DND-41 (cell line): Measurements from ENCODE around the gene KCNMA1.

Source experiments
- ATAC-seq: fragments of 200-7000 bp; cut with Tn5 transposase; 3 replicates; pipeline ENCODE4 v1.9.1; 2021; ENCODE audit warnings: low read depth; ENCODE audit not compliant: insufficient read depth
- DNase-seq: peaks from one replicate; pipeline ENCODE4 v3.0.0-alpha.2; 2020
- H2AFZ ChIP-seq: 2 replicates; pipeline ENCODE4 v1.6.0; 2012; ENCODE audit warnings: low read depth, low read length
- H3K27ac ChIP-seq: 2 replicates; pipeline ENCODE4 v1.5.1; 2012; ENCODE audit warnings: low read length, inconsistent platforms
- H3K27me3 ChIP-seq: fragments of 200-600 bp; sonication (generic); 2 replicates; pipeline ENCODE4 v1.6.0; 2012; ENCODE audit warnings: low read length, mild to moderate bottlenecking, inconsistent platforms; ENCODE audit not compliant: insufficient read depth, poor library complexity
- H3K36me3 ChIP-seq: 2 replicates; pipeline ENCODE4 v1.5.1; 2012; ENCODE audit warnings: low read length, inconsistent platforms; ENCODE audit not compliant: insufficient read depth
- H3K4me1 ChIP-seq: 2 replicates; pipeline ENCODE4 v1.5.1; 2012; ENCODE audit warnings: mild to moderate bottlenecking, low read length; ENCODE audit not compliant: insufficient read depth
- H3K4me2 ChIP-seq: 2 replicates; pipeline ENCODE4 v1.6.0; 2012; ENCODE audit warnings: mild to moderate bottlenecking, moderate library complexity, low read length, inconsistent platforms; ENCODE audit not compliant: insufficient read depth
- H3K4me3 ChIP-seq, 2 experiments: fragments of 200-600 bp in 1 of 2; shearing (Covaris generic) in 1 of 2; 2 replicates each; pipeline ENCODE4 v1.5.1; 2012 to 2016; ENCODE audit warnings: inconsistent platforms in 2 of 2, low read length in 2 of 2, mild to moderate bottlenecking in 2 of 2, low read depth in 1 of 2, moderate library complexity in 1 of 2
- H3K79me2 ChIP-seq: 2 replicates; pipeline ENCODE4 v1.6.0; 2012; ENCODE audit warnings: low read length, inconsistent platforms; ENCODE audit not compliant: insufficient read depth
- H3K9ac ChIP-seq: 2 replicates; pipeline ENCODE4 v1.6.0; 2012; ENCODE audit warnings: low read depth, mild to moderate bottlenecking, inconsistent platforms, low read length, moderate library complexity
- H3K9me3 ChIP-seq: 2 replicates; pipeline ENCODE4 v1.5.1; 2012; ENCODE audit warnings: low read length, moderate library complexity, mild to moderate bottlenecking, inconsistent platforms; ENCODE audit not compliant: insufficient read depth, severe bottlenecking
- H4K20me1 ChIP-seq: 2 replicates; pipeline ENCODE4 v1.6.0; 2012; ENCODE audit warnings: low read length; ENCODE audit not compliant: insufficient read depth
- CTCF ChIP-seq: IDR thresholded peaks from 2 replicates; pipeline ENCODE4 v1.5.1; 2012; ENCODE audit warnings: borderline replicate concordance, low read length, moderate library complexity, mild to moderate bottlenecking; ENCODE audit not compliant: poor library complexity, severe bottlenecking; ENCODE audit errors: extremely low read depth
- EZH2 ChIP-seq: IDR thresholded peaks from 3 replicates; pipeline ENCODE4 v1.6.1; 2012; ENCODE audit warnings: borderline replicate concordance, low read depth, mild to moderate bottlenecking, moderate library complexity, low read length, inconsistent platforms; ENCODE audit not compliant: severe bottlenecking

The KCNMA1 gene

GRCh38 chr10:77051837-77052236, 585.8 kb downstream of the KCNMA1 start:
- peaks cover 5% of the 10 kb centered on the region; the same call in 1 of the 2 replicates for H3K4me1 ChIP-seq
- no peak overlapping the region for H3K4me3 ChIP-seq
- H4K20me1 ChIP-seq, result no peaks in the 10 kb centered on the region
- H3K9ac ChIP-seq, result no peak overlapping the region
- no peaks in the 10 kb centered on the region for H3K36me3 ChIP-seq
- TF ChIP-seq CTCF, result no peak
- no peak for TF ChIP-seq EZH2
- H3K79me2 ChIP-seq, result no peaks in the 10 kb centered on the region
- peak overlapping the region; percentile 5; the same call in 1 of the 2 replicates for H2AFZ ChIP-seq
- no peak overlapping the region for H3K27ac ChIP-seq
- ATAC-seq (no peak), DNase-seq (no peak)
- no peaks in the 10 kb centered on the region for H3K27me3 ChIP-seq
- no peak overlapping the region for H3K4me2 ChIP-seq
- no peaks in the 10 kb centered on the region for H3K9me3 ChIP-seq

DNA sequence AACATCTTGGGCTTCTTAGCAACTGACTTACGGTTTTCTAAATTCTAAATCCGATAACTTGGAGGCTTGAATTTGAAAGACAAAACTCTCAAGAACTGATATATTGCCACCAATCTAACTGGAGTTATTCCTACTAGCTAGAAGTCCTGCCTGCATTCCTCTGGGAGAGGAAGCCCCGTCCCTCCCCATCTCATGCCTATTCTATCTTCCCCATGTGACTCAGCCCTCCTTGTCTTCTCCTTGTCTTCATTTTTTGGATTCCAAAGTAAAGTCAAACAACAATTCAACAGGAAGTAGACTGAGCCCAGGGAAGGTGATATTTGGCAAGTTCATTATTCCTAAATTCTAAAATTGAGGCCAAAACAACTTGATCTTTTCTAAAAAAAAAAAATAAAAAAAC, 587.7 kb downstream of the KCNMA1 start:
- Histone ChIP-seq H3K27ac (no peak overlapping the region), H3K4me1 (peaks cover 5% of the 10 kb centered on the region; the same call in 1 of the 2 replicates), H4K20me1 (no peaks in the 10 kb centered on the region), H2AFZ (no peak overlapping the region), H3K36me3 (no peaks in the 10 kb centered on the region), H3K79me2 (no peaks in the 10 kb centered on the region), H3K9me3 (no peaks in the 10 kb centered on the region), H3K27me3 (peaks cover 4% of the 10 kb centered on the region), H3K4me3 (no peak overlapping the region), H3K4me2 (no peak overlapping the region), H3K9ac (no peak overlapping the region)
- TF ChIP-seq CTCF (no peak), EZH2 (no peak)
- no peak for DNase-seq
- no peak for ATAC-seq

DNA sequence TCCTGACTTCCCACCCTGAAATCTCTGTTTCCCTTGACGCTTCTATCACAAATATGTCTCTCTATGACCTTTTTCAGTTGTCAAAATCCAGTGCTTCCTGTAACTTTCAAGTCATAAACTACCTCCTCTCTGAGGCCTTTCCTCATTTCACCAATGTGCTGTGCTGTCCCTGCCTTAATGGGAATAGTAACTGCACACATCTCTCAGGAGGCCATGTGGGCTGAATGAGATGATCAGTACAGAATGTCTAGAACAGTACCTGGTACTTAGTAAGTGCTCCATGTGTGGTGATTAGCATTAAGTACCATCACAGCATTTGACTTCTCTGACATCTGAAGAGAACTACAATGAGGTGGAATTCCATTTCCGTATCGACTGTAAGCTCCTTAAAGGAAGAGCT, 588.5 kb downstream of the KCNMA1 start:
- TF ChIP-seq EZH2 (no peak), CTCF (no peak)

DNA sequence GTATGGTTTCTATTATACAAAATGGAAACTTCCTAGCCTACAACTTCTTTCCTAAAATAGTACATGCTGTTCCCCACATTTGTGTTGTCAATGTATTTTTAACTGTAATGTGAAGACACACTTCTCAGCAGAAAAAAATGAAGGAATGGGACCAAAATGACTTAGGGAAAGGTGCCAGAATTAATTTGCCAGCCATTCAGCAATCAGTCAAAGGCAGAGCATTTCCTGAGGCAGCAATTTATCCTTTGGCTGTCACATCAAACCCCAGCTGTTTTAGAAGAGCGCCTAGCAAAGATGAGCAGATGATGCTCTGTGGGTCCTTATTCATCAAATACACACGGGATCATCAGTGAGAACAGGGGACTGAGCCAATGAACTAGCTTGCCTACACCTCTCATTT, 592.5 kb downstream of the KCNMA1 start:
- Histone ChIP-seq H2AFZ (no peak overlapping the region), H3K36me3 (no peaks in the 10 kb centered on the region), H3K27me3 (peaks cover 4% of the 10 kb centered on the region), H3K4me1 (peaks cover 18% of the 10 kb centered on the region), H3K9me3 (no peaks in the 10 kb centered on the region), H3K79me2 (no peaks in the 10 kb centered on the region), H3K4me2 (no peak overlapping the region), H3K27ac (no peak overlapping the region), H3K4me3 (no peak overlapping the region), H4K20me1 (no peaks in the 10 kb centered on the region), H3K9ac (no peak overlapping the region)
- no peak for TF ChIP-seq CTCF
- TF ChIP-seq EZH2, result no peak
- DNase-seq (no peak), ATAC-seq (no peak)

More for the DNA sequence above, 588.5 kb downstream of the KCNMA1 start:
- Histone ChIP-seq H3K4me2 (no peak overlapping the region), H3K79me2 (no peaks in the 10 kb centered on the region), H3K27me3 (peaks cover 4% of the 10 kb centered on the region), H2AFZ (no peak overlapping the region), H3K9me3 (no peaks in the 10 kb centered on the region), H3K4me1 (peaks cover 5% of the 10 kb centered on the region; the same call in 1 of the 2 replicates), H3K4me3 (no peak overlapping the region), H3K36me3 (no peaks in the 10 kb centered on the region), H3K9ac (no peak overlapping the region), H4K20me1 (no peaks in the 10 kb centered on the region), H3K27ac (no peak overlapping the region)
- no peak for ATAC-seq
- no peak for DNase-seq
